Adrenal gland (tissue), 12 donors: ENCODE measurements around the gene DNAAF5. TPM values are rescaled to one million over a fixed set of nuclear protein-coding genes. Genes with fewer than 3 reads are reported as not detected.

Experiments
- DNase-seq, 7 donors: peaks; one replicate each; pipeline ENCODE4 v3.0.0-alpha.2; 2019 to 2020
- H3K27ac ChIP-seq, 5 donors: fragments of 200-600 bp; sonication (generic) in 4 of 5; 1 replicate in 3 of 5; 2 replicates in 2 of 5; pipeline versions ENCODE4 v1.5.1 to v1.8.0; 2016 to 2020; ENCODE audit warnings: mild to moderate bottlenecking in 1 of 5
- H3K27me3 ChIP-seq: fragments of 200-600 bp; 2 replicates; pipeline ENCODE4 v1.8.0; 2021
- H3K36me3 ChIP-seq, 2 donors: fragments of 200-600 bp; replicated peaks in 1 of 2; 1 replicate in 1 of 2; 2 replicates in 1 of 2; pipeline versions ENCODE4 v1.5.1 to v1.8.0; 2018 to 2022
- H3K4me1 ChIP-seq, 2 donors: fragments of 200-600 bp; replicated peaks in 1 of 2; 1 replicate in 1 of 2; 2 replicates in 1 of 2; pipeline versions ENCODE4 v1.5.1 to v1.8.0; 2018 to 2021
- H3K4me3 ChIP-seq, 4 donors: fragments of 200-600 bp; sonication (generic) in 3 of 4; one replicate each; pipeline ENCODE4 v1.5.1; 2016 to 2018
- H3K9me3 ChIP-seq, 3 donors: fragments of 200-600 bp; sonication (generic) in 1 of 3; replicated peaks in 1 of 3; 1 replicate in 2 of 3; 2 replicates in 1 of 3; pipeline versions ENCODE4 v1.5.1 to v1.8.0; 2016 to 2021
- POLR2A ChIP-seq, 2 donors: fragments of 450-650 bp; IDR thresholded peaks; one replicate each; pipeline ENCODE4 v1.6.1; 2017; ENCODE audit warnings: antibody characterized with exemption in 2 of 2, mild to moderate bottlenecking in 2 of 2, moderate library complexity in 1 of 2
- WGBS, 4 donors: extraction: QIAGEN DNeasy Blood & Tissue Kit in 2 of 4; methylation state at CpG; one replicate each; pipeline versions ENCODE4 v1.1.5 to v1.1.7; 2013 to 2017; 5-methylcytosine and 5-hydroxymethylcytosine counted together
- intact Hi-C, 2 donors: fragments of 100-400 bp; cut with DNase I; formaldehyde crosslinking; loops; one replicate each; pipeline versions ENCODE4 v1.14.1 to v1.15.0; 2022 to 2023
- polyA plus RNA-seq, 3 donors: library from polyadenylated mRNA; stranded (reverse); fragments of 200-250 nt in 2 of 3; fragments of 350-450 nt in 1 of 3; fragmentation: Illumina TruSeq in 1 of 3; extraction: RNeasy Lipid Tissue Mini Kit (QIAGEN cat#74804) in 1 of 3; gene quantifications; one replicate each; pipeline ENCODE4 v1.2.3, GENCODE V29; 2013 to 2014
- total RNA-seq, 9 donors: library from RNA; depleted of rRNA in 4 of 9; stranded (reverse); fragments of >200 nt in 4 of 9; fragments of 120-200 nt in 1 of 9; fragmentation: NEBNext Ultra II Directional in 1 of 9; extraction: Animal tissue kit (Norgen Biotek cat#: 25700) in 1 of 9; gene quantifications; one replicate each; pipeline versions ENCODE4 v1.1.0 to v1.2.4, GENCODE V29; 2013 to 2023
- TF ChIP-seq, protein P1 (sequence below), 6 experiments: fragments of 450-650 bp in 4 of 6; fragments of 200-600 bp in 2 of 6; sonication (generic) in 1 of 6; IDR thresholded peaks; 1 replicate in 5 of 6; 2 replicates in 1 of 6; pipeline versions ENCODE4 v1.5.1 to v1.8.0; 2016 to 2021; ENCODE audit warnings: antibody characterized with exemption in 6 of 6, mild to moderate bottlenecking in 2 of 6, moderate library complexity in 1 of 6
- donor health status: healthy with polysubstance abuse.
- donor health status: Bipolar disorder and iron deficiency.
- donor health status: DM: yes; HTN: yes; CAD: no.
- donor health status: DM: no; HTN: no; CAD: no.
- donor health status: DM: no; HTN: no; CAD: no.
- donor health status: DM: yes; HTN: yes; CAD: no.

Gene DNAAF5
- total and polyA plus RNA-seq, 12 donors = 7.9 to 32.7 (median 19.4) TPM

DNA sequence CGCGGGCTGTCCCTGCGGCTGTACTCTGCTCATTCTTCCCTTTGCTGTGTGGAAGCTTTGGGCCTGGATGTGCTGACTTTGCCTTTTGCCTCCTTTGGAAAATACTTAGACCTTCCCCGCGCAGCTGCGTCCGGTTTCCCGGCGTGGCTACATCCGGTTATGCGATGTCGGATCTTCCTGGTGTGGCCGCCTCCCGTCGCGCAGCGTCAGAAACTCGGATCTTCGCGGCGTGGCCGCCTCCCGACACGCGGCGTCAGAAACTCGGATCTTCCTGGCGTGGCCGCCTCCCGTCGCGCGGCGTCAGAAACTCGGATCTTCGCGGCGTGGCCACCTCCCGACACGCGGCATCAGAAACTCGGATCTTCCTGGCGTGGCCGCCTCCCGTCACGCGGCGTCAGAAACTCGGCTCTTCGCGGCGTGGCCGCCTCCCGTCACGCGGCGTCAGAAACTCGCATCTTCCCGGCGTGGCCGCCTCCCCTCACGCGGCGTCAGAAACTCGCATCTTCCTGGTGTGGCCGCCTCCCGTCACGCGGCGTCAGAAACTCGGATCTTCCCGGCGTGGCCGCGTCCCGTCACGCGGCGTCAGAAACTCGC, 55.5 kb downstream of the DNAAF5 start:
- 92 to 97% (median 96%) methylated on average over 80 of the region's 80 CpGs for WGBS, 4 donors
- Histone ChIP-seq H3K4me3 (no peak overlapping the region), H3K27me3 (no peaks in the 10 kb centered on the region), H3K27ac (peak overlapping the region in 3 of 5 donors; percentile 27 to 69 (median 54)), H3K4me1 (no peaks in the 10 kb centered on the region), H3K9me3 (no peaks in the 10 kb centered on the region), H3K36me3 (peaks cover 0 to 25% of the 10 kb centered on the region in 2 donors)
- no peak for DNase-seq
- no peak for TF ChIP-seq POLR2A (IDR thresholded peaks at IDR 0.05)
- TF ChIP-seq, protein P1, sequence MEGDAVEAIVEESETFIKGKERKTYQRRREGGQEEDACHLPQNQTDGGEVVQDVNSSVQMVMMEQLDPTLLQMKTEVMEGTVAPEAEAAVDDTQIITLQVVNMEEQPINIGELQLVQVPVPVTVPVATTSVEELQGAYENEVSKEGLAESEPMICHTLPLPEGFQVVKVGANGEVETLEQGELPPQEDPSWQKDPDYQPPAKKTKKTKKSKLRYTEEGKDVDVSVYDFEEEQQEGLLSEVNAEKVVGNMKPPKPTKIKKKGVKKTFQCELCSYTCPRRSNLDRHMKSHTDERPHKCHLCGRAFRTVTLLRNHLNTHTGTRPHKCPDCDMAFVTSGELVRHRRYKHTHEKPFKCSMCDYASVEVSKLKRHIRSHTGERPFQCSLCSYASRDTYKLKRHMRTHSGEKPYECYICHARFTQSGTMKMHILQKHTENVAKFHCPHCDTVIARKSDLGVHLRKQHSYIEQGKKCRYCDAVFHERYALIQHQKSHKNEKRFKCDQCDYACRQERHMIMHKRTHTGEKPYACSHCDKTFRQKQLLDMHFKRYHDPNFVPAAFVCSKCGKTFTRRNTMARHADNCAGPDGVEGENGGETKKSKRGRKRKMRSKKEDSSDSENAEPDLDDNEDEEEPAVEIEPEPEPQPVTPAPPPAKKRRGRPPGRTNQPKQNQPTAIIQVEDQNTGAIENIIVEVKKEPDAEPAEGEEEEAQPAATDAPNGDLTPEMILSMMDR (IDR thresholded peaks at IDR 0.05) = no peak
- intact Hi-C loops = loop anchor here in 1 of 2 donors (10.0 kb wide), 1 partner anchor 173 kb away; the partner anchor contains the start of gene ADAP1

GRCh38 chr7:782718-783449, 56.4 kb downstream of the DNAAF5 start:
- DNase-seq = no peak
- Histone ChIP-seq H3K36me3 (peaks cover 0 to 25% of the 10 kb centered on the region in 2 donors), H3K27me3 (no peaks in the 10 kb centered on the region), H3K4me1 (no peaks in the 10 kb centered on the region), H3K27ac (no peak overlapping the region), H3K4me3 (no peak overlapping the region), H3K9me3 (no peaks in the 10 kb centered on the region)
- 93 to 95% (median 95%) methylated on average over 22 to 55 of the region's 56 CpGs for WGBS, 4 donors
- intact Hi-C loops = loop anchor here in 1 of 2 donors (10.0 kb wide), 1 partner anchor 172 kb away; the partner anchor contains the start of gene ADAP1
- TF ChIP-seq, protein P1 (IDR thresholded peaks at IDR 0.05) = no peak
- no peak for TF ChIP-seq POLR2A (IDR thresholded peaks at IDR 0.05)

GRCh38 chr7:783556-784490, 57.3 kb downstream of the DNAAF5 start:
- intact Hi-C loops = loop anchor here in 1 of 2 donors (10.0 kb wide), 1 partner anchor 171 kb away; the partner anchor contains the start of gene ADAP1
- Histone ChIP-seq H3K4me1 (no peaks in the 10 kb centered on the region), H3K27me3 (no peaks in the 10 kb centered on the region), H3K36me3 (peaks cover 0 to 25% of the 10 kb centered on the region in 2 donors), H3K4me3 (no peak overlapping the region), H3K9me3 (no peaks in the 10 kb centered on the region), H3K27ac (no peak overlapping the region)
- no peak for DNase-seq
- WGBS, 4 donors = 90 to 94% (median 91%) methylated on average over 24 to 36 of the region's 36 CpGs
- no peak for TF ChIP-seq POLR2A (IDR thresholded peaks at IDR 0.05)
- TF ChIP-seq, protein P1 (IDR thresholded peaks at IDR 0.05) = no peak
